ENCODE results near the gene CD44. TPM values are rescaled to one million over a fixed set of nuclear protein-coding genes. Genes with fewer than 3 reads are reported as not detected.

CD44 gene
- total RNA-seq, 4 donors from 2014 or later = 67.1 to 180 (median 84.8) TPM

GRCh38 chr11:35154952-35155351, 16.0 kb downstream of the CD44 start:
- WGBS, 2 donors = 94 to 96% methylated on average over 1 of the region's 1 CpG
- Histone ChIP-seq H3K27me3 (no peaks in the 10 kb centered on the region), H3K9me3 (no peaks in the 10 kb centered on the region), H3K4me1 (peaks cover 0 to 48% (median 33%) of the 10 kb centered on the region in 4 donors), H3K27ac (no peak overlapping the region), H3K4me3 (no peak overlapping the region), H3K36me3 (peaks cover 0 to 4% (median 0%) of the 10 kb centered on the region in 3 donors)
- TF ChIP-seq CTCF (IDR thresholded peaks at IDR 0.05) (no peak), EP300 (IDR thresholded peaks at IDR 0.05) (no peak), POLR2A (IDR thresholded peaks at IDR 0.05) (no peak)
- no peak for DNase-seq (ENCODE audit: low spot score in 2 of 2)

GRCh38 chr11:35155677-35156076, 16.7 kb downstream of the CD44 start:
- no peaks in the 10 kb centered on the region for H3K9me3 ChIP-seq
- peaks cover 0 to 53% (median 37%) of the 10 kb centered on the region in 4 donors for H3K4me1 ChIP-seq
- no peak overlapping the region for H3K4me3 ChIP-seq
- no peaks in the 10 kb centered on the region for H3K36me3 ChIP-seq
- DNase-seq (ENCODE audit: low spot score in 2 of 2) = no peak
- WGBS, 2 donors = 76 to 83% methylated on average over 5 of the region's 5 CpGs
- TF ChIP-seq CTCF (IDR thresholded peaks at IDR 0.05) (no peak), EP300 (IDR thresholded peaks at IDR 0.05) (no peak), POLR2A (IDR thresholded peaks at IDR 0.05) (no peak)
- no peak overlapping the region for H3K27ac ChIP-seq
- H3K27me3 ChIP-seq = no peaks in the 10 kb centered on the region

GRCh38 chr11:35157814-35158700, 19.1 kb downstream of the CD44 start:
- 70 to 71% methylated on average over 12 of the region's 12 CpGs for WGBS, 2 donors
- Histone ChIP-seq H3K27me3 (no peaks in the 10 kb centered on the region), H3K27ac (peak overlapping the region in 3 of 4 donors; percentile 22 to 75 (median 68)), H3K4me3 (no peak overlapping the region), H3K36me3 (no peaks in the 10 kb centered on the region), H3K9me3 (no peaks in the 10 kb centered on the region), H3K4me1 (peaks cover 0 to 66% (median 53%) of the 10 kb centered on the region in 4 donors)
- no peak for DNase-seq (ENCODE audit: low spot score in 2 of 2)
- TF ChIP-seq EP300 (IDR thresholded peaks at IDR 0.05) = no peak
- TF ChIP-seq CTCF (IDR thresholded peaks at IDR 0.05) = no peak
- no peak for TF ChIP-seq POLR2A (IDR thresholded peaks at IDR 0.05)

GRCh38 chr11:35158701-35159510, 19.9 kb downstream of the CD44 start:
- Histone ChIP-seq H3K4me3 (no peak overlapping the region), H3K36me3 (no peaks in the 10 kb centered on the region), H3K27me3 (no peaks in the 10 kb centered on the region), H3K9me3 (no peaks in the 10 kb centered on the region), H3K27ac (peak overlapping the region; percentile 8 to 75 (median 45)), H3K4me1 (peaks cover 0 to 66% (median 60%) of the 10 kb centered on the region in 4 donors)
- TF ChIP-seq CTCF (IDR thresholded peaks at IDR 0.05) (no peak), EP300 (IDR thresholded peaks at IDR 0.05) (peak in 1 of 2 donors; percentile 89), POLR2A (IDR thresholded peaks at IDR 0.05) (no peak)
- WGBS, 2 donors = 34 to 45% methylated on average over 6 of the region's 6 CpGs
- peak in 1 of 2 donors; percentile 54 for DNase-seq (ENCODE audit: low spot score in 2 of 2)
